ENCODE measurements around the gene ABLIM2.
"Not testable (repeated sequence)": the region's sequence is repeated elsewhere in the genome, so short reads cannot be mapped to it uniquely, and the experiment has no call there.

ABLIM2 gene

GRCh38 chr4:8156617-8157016 is 2.0 kb downstream of the ABLIM2 start:
- no peak for DNase-seq

- DNase-seq, result no peak
These were observed 2.8 kb downstream of the ABLIM2 start for GRCh38 chr4:8155660-8156421.

GRCh38 chr4:8155048-8155447 is 3.6 kb downstream of the ABLIM2 start:
- no peak for DNase-seq

- no peak for DNase-seq
These were observed 5.2 kb downstream of the ABLIM2 start for GRCh38 chr4:8153441-8153840.

- DNase-seq, result no peak
These were observed 5.8 kb downstream of the ABLIM2 start for GRCh38 chr4:8152865-8153257.

GRCh38 chr4:8152090-8152864 is 6.3 kb downstream of the ABLIM2 start:
- DNase-seq, result no peak

GRCh38 chr4:8151165-8151650 is 7.4 kb downstream of the ABLIM2 start:
- no peak for DNase-seq

GRCh38 chr4:8150152-8151090 is 8.2 kb downstream of the ABLIM2 start:
- no peak for DNase-seq

GRCh38 chr4:8149664-8150063 is 8.9 kb downstream of the ABLIM2 start:
- no peak for DNase-seq

- no peak for DNase-seq
These were observed 9.7 kb downstream of the ABLIM2 start for GRCh38 chr4:8148785-8149435.

- DNase-seq, result no peak
These were observed 10.5 kb downstream of the ABLIM2 start for GRCh38 chr4:8148159-8148558.

- DNase-seq, result no peak
These were observed 11.2 kb downstream of the ABLIM2 start for GRCh38 chr4:8147231-8147970.

GRCh38 chr4:8146157-8146556 is 12.5 kb downstream of the ABLIM2 start:
- DNase-seq, result no peak

- DNase-seq, result no peak
These were observed 14.3 kb downstream of the ABLIM2 start for GRCh38 chr4:8144359-8144758.

- no peak for DNase-seq
These were observed 15.0 kb downstream of the ABLIM2 start for GRCh38 chr4:8143392-8144140.

GRCh38 chr4:8142556-8142955 is 16.1 kb downstream of the ABLIM2 start:
- DNase-seq, result no peak

GRCh38 chr4:8141935-8142334 is 16.7 kb downstream of the ABLIM2 start:
- DNase-seq, result no peak

GRCh38 chr4:8140915-8141314 is 17.7 kb downstream of the ABLIM2 start:
- no peak for DNase-seq

- not testable (repeated sequence) for DNase-seq
These were observed 18.9 kb downstream of the ABLIM2 start for GRCh38 chr4:8139726-8140125.

GRCh38 chr4:8136972-8137710 is 21.5 kb downstream of the ABLIM2 start:
- DNase-seq, result no peak
